ENCODE data around the gene TEC.

- TF ChIP-seq CTCF (IDR thresholded peaks at IDR 0.05) (no peak), POLR2A (IDR thresholded peaks at IDR 0.05) (no peak)
Measured at GRCh38 chr4:48152259-48152658, 117.4 kb downstream of the TEC start.
